ENCODE data around the gene ANTXR2. TPM values are rescaled to one million over a fixed set of nuclear protein-coding genes. Genes with fewer than 3 reads are reported as not detected.

The ANTXR2 gene
- total RNA-seq, 2 experiments from 2014 or later, result 3.0 to 3.6 TPM

DNA sequence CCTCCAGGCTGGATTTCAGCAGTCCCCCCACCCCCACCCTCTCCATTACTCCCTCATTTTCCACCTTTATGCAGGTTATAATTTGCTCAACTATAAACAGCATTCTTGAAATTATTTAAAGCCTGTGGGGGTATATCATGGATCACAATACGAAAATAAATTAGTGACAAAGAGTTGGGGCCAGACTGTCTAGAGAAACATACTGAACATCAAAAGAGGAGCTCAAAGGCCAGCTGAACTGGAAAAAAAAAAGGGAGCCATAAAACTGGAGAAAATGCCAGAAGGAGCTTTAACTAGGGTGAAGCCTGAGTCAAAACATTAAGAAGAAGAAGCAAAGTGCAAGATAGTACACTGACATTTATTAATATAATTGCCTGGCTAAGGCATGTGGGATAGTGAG is 137.8 kb downstream of the ANTXR2 start:
- H3K36me3 Mint-ChIP-seq (ENCODE audit: low read depth), result no peaks in the 10 kb centered on the region
- ATAC-seq (no peak), DNase-seq (no peak)
- ChIA-PET CTCF (interaction anchor here (1.3 kb wide), 1 partner anchor 18 kb away, joined by 5 read pairs; no protein-coding TSS in a partner anchor), POLR2A (no interaction called here)
- H3K4me3 Mint-ChIP-seq, result no peak overlapping the region
- no peaks in the 10 kb centered on the region for H3K4me1 Mint-ChIP-seq (ENCODE audit: low read depth)
- H3K9me3 Mint-ChIP-seq, result no peaks in the 10 kb centered on the region
- TF ChIP-seq, protein P1, sequence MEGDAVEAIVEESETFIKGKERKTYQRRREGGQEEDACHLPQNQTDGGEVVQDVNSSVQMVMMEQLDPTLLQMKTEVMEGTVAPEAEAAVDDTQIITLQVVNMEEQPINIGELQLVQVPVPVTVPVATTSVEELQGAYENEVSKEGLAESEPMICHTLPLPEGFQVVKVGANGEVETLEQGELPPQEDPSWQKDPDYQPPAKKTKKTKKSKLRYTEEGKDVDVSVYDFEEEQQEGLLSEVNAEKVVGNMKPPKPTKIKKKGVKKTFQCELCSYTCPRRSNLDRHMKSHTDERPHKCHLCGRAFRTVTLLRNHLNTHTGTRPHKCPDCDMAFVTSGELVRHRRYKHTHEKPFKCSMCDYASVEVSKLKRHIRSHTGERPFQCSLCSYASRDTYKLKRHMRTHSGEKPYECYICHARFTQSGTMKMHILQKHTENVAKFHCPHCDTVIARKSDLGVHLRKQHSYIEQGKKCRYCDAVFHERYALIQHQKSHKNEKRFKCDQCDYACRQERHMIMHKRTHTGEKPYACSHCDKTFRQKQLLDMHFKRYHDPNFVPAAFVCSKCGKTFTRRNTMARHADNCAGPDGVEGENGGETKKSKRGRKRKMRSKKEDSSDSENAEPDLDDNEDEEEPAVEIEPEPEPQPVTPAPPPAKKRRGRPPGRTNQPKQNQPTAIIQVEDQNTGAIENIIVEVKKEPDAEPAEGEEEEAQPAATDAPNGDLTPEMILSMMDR (IDR thresholded peaks at IDR 0.05), result no peak
- H3K27me3 Mint-ChIP-seq, result no peaks in the 10 kb centered on the region
- H3K27ac Mint-ChIP-seq, result no peak overlapping the region
- intact Hi-C loops (cut with micrococcal nuclease), result no loop called here

DNA sequence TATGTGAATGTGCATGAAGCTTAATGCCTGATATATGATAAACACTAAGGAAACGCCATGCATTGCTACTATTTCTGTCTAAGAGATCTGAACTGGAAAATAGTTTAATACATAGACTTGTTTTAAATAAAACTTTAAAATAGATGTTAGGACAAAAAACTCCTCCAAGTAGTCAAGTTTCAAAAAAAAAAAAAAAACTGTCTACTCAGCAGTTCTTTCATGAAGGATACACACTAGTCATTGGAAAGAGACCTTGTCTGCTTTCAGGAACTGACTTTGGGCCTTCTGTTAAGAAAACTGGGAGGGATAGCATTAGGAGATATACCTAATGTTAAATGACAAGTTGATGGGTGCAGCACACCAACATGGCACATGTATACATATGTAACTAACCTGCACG is 138.4 kb downstream of the ANTXR2 start:
- no peaks in the 10 kb centered on the region for H3K9me3 Mint-ChIP-seq
- intact Hi-C loops (cut with micrococcal nuclease), result no loop called here
- H3K4me1 Mint-ChIP-seq (ENCODE audit: low read depth), result no peaks in the 10 kb centered on the region
- no peak overlapping the region for H3K27ac Mint-ChIP-seq
- no peaks in the 10 kb centered on the region for H3K36me3 Mint-ChIP-seq (ENCODE audit: low read depth)
- CTCF ChIA-PET, result no interaction called here
- TF ChIP-seq, protein P1 (IDR thresholded peaks at IDR 0.05), result no peak
- POLR2A ChIA-PET, result no interaction called here
- DNase-seq (no peak), ATAC-seq (no peak)
- H3K4me3 Mint-ChIP-seq, result no peak overlapping the region
- H3K27me3 Mint-ChIP-seq, result no peaks in the 10 kb centered on the region

DNA sequence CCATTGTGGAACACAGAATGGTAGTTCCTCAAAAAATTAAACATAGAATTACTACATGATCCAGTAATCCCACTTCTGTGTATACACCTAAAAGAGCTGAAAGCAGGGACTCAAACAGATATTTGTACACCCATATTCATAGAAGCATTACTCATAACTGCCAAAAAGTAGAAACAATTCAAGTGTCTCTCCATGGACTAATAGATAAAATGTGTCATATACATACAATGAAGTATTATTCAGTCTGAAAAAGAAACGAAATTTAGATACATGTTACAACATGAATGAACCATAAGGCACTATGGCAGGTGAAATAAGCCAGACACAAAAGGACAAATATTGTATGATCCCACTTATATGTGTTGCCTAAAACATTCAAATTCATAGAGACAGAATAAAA is 145.1 kb downstream of the ANTXR2 start:
- intact Hi-C loops (cut with micrococcal nuclease), result no loop called here
- TF ChIP-seq, protein P1 (IDR thresholded peaks at IDR 0.05), result no peak
- Mint-ChIP-seq H3K9me3 (no peaks in the 10 kb centered on the region), H3K27ac (no peak overlapping the region), H3K36me3 (ENCODE audit: low read depth) (no peaks in the 10 kb centered on the region), H3K27me3 (no peaks in the 10 kb centered on the region), H3K4me3 (no peak overlapping the region), H3K4me1 (ENCODE audit: low read depth) (no peaks in the 10 kb centered on the region)
- ChIA-PET CTCF (no interaction called here), POLR2A (no interaction called here)
- no peak for ATAC-seq
- DNase-seq, result no peak

DNA sequence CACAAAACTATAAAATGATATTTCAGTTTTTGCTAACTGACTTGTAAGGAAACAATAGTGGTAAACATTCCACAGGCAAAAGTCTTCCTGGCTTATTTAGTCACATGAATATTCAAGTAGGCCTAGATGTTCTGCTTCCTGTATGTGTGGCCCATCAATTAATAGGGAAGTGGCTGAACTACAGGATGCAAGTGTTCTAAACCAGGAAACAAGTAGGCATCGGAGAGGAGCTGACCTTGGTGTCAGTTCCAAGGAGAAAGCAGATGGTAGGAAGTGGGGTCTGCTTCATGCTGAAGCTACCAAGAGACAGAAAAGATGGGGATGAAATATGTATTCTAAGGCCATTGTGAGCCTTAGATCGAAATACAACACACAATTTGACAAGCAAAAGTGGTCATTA is 149.7 kb downstream of the ANTXR2 start:
- ChIA-PET CTCF (no interaction called here), POLR2A (no interaction called here)
- Mint-ChIP-seq H3K36me3 (ENCODE audit: low read depth) (no peaks in the 10 kb centered on the region), H3K9me3 (no peaks in the 10 kb centered on the region), H3K27ac (no peak overlapping the region), H3K4me3 (no peak overlapping the region), H3K4me1 (ENCODE audit: low read depth) (no peaks in the 10 kb centered on the region), H3K27me3 (no peaks in the 10 kb centered on the region)
- ATAC-seq, result no peak
- TF ChIP-seq, protein P1 (IDR thresholded peaks at IDR 0.05), result no peak
- no peak for DNase-seq
- intact Hi-C loops (cut with micrococcal nuclease), result no loop called here

DNA sequence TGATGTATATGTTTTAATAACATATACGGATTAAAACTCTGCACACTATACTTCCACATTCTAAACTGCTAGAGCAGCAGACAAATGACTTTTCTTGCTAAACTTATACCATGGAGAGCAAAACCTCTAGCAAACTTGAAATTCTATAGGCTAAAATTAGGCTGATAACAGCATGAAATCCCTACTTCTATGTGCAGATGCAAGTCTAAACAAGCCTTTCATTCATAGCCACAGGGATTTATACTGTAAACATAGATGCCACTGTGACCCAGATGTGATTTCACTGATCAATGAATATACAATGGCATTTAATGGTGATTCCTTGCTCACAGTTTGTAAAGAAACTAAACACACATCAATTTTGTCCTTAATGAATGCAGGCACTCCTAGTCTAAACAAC is 151.0 kb downstream of the ANTXR2 start:
- ATAC-seq (no peak), DNase-seq (no peak)
- TF ChIP-seq, protein P1 (IDR thresholded peaks at IDR 0.05), result no peak
- Mint-ChIP-seq H3K36me3 (ENCODE audit: low read depth) (no peaks in the 10 kb centered on the region), H3K27ac (no peak overlapping the region), H3K4me1 (ENCODE audit: low read depth) (no peaks in the 10 kb centered on the region), H3K4me3 (no peak overlapping the region), H3K9me3 (no peaks in the 10 kb centered on the region), H3K27me3 (no peaks in the 10 kb centered on the region)
- intact Hi-C loops (cut with micrococcal nuclease), result no loop called here
- POLR2A ChIA-PET, result no interaction called here
- CTCF ChIA-PET, result interaction anchor here (0.8 kb wide), 1 partner anchor 261 kb away, joined by 3 read pairs; no protein-coding TSS in a partner anchor

All from activated CD8-positive, alpha-beta T cell treated with anti-CD3 and anti-CD28 coated beads for 36 hours (primary cell).